Thyroid gland (tissue), 4 donors: ENCODE measurements around the gene TRABD2A. TPM values are rescaled to one million over a fixed set of nuclear protein-coding genes. Genes with fewer than 3 reads are reported as not detected.
"Not testable (repeated sequence)": the region's sequence is repeated elsewhere in the genome, so short reads cannot be mapped to it uniquely, and the experiment has no call there.

Source experiments
- DNase-seq, 2 donors: peaks; one replicate each; pipeline ENCODE4 v3.0.0-alpha.2; 2019
- H3K27ac ChIP-seq, 3 donors: fragments of 200-600 bp; sonication (generic); 1 replicate in 2 of 3; 2 replicates in 1 of 3; pipeline ENCODE4 v1.5.1; 2016 to 2019; ENCODE audit warnings: mild to moderate bottlenecking in 1 of 3, moderate library complexity in 1 of 3
- H3K27me3 ChIP-seq: fragments of 200-600 bp; sonication (generic); one replicate; pipeline ENCODE4 v1.5.1; 2019
- H3K36me3 ChIP-seq, 2 donors: fragments of 200-600 bp; sonication (generic); one replicate each; pipeline ENCODE4 v1.5.1; 2016 to 2019
- H3K4me1 ChIP-seq, 2 donors: fragments of 200-600 bp; sonication (generic); one replicate each; pipeline ENCODE4 v1.5.1; 2017 to 2019
- H3K4me3 ChIP-seq, 3 donors: fragments of 200-600 bp; sonication (generic); replicated peaks in 1 of 3; 1 replicate in 2 of 3; 2 replicates in 1 of 3; pipeline ENCODE4 v1.5.1; 2016; ENCODE audit warnings: mild to moderate bottlenecking in 1 of 3
- H3K9me3 ChIP-seq: fragments of 200-600 bp; sonication (generic); one replicate; pipeline ENCODE4 v1.5.1; 2017
- POLR2A ChIP-seq, 2 donors: fragments of 450-650 bp; IDR thresholded peaks; one replicate each; pipeline ENCODE4 v1.6.1; 2017; ENCODE audit warnings: antibody characterized with exemption in 2 of 2, mild to moderate bottlenecking in 2 of 2, moderate library complexity in 1 of 2
- WGBS, 2 donors: methylation state at CpG; one replicate each; pipeline ENCODE4 v1.1.5; 2017; 5-methylcytosine and 5-hydroxymethylcytosine counted together
- intact Hi-C: fragments of 100-400 bp; cut with DNase I; formaldehyde crosslinking; loops from one replicate; pipeline ENCODE4 v1.15.1; 2023
- total RNA-seq, 4 donors: library from RNA; depleted of rRNA; stranded (reverse); fragments of >200 nt; gene quantifications; one replicate each; pipeline ENCODE4 v1.2.3, GENCODE V29; 2016
- TF ChIP-seq, protein P1 (sequence below), 6 experiments: fragments of 200-600 bp in 3 of 6; fragments of 450-650 bp in 3 of 6; sonication (generic) in 3 of 6; IDR thresholded peaks; one replicate each; pipeline ENCODE4 v1.5.1; 2016 to 2019; ENCODE audit warnings: antibody characterized with exemption in 6 of 6, mild to moderate bottlenecking in 2 of 6, inconsistent platforms in 1 of 6, moderate library complexity in 1 of 6

TRABD2A gene
- total RNA-seq, 4 donors from 2014 or later, result 0.20 to 1.9 TPM; not detected in 2

GRCh38 chr2:84875213-84875560, 5.7 kb downstream of the TRABD2A start:
- Histone ChIP-seq H3K4me3 (no peak overlapping the region), H3K27me3 (no peaks in the 10 kb centered on the region), H3K9me3 (no peaks in the 10 kb centered on the region), H3K4me1 (peaks cover 3 to 8% of the 10 kb centered on the region in 2 donors), H3K27ac (no peak overlapping the region), H3K36me3 (no peaks in the 10 kb centered on the region)
- intact Hi-C loops, result no loop called here
- TF ChIP-seq POLR2A (IDR thresholded peaks at IDR 0.05), result no peak
- TF ChIP-seq, protein P1, sequence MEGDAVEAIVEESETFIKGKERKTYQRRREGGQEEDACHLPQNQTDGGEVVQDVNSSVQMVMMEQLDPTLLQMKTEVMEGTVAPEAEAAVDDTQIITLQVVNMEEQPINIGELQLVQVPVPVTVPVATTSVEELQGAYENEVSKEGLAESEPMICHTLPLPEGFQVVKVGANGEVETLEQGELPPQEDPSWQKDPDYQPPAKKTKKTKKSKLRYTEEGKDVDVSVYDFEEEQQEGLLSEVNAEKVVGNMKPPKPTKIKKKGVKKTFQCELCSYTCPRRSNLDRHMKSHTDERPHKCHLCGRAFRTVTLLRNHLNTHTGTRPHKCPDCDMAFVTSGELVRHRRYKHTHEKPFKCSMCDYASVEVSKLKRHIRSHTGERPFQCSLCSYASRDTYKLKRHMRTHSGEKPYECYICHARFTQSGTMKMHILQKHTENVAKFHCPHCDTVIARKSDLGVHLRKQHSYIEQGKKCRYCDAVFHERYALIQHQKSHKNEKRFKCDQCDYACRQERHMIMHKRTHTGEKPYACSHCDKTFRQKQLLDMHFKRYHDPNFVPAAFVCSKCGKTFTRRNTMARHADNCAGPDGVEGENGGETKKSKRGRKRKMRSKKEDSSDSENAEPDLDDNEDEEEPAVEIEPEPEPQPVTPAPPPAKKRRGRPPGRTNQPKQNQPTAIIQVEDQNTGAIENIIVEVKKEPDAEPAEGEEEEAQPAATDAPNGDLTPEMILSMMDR (IDR thresholded peaks at IDR 0.05), result no peak
- DNase-seq, result no peak
- 80 to 90% methylated on average over 4 of the region's 4 CpGs for WGBS, 2 donors

DNA sequence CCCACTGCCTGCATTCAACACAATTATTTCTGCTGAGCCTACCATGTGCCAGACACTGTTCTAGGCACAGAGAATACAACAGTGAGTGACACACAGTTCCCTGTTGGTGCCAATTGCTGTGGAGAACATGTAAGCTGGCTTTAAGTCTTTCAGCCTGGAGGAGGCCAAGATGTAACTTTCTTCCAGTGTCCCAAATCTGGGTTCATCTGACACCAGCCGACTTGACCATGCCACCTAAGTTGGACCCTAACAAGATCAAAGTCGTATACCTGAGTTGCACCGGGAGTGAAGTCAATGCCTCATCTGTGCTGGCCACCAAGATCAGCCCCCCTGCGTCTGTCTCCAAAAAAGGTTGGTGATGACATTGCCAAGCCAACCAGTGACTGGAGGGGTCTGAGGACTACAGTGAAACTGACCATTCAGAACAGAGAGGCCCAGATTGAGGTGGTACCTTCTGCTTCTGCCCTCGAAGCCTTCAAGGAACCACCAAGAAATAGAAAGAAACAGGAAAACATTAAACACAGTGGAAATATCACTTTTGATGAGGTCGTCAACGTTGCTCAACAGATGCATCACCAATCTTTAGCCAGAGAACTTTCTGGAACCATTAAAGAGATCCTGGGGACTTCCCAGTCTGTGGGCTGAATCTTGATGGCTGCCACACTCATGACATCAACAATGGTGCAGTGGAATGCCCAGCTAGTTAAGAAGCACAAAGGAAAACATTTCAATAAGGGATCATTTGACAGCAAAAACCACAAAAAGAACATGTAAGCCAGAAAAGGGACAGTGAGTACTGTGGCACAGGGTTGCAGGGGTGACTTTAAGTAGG, 6.3 kb downstream of the TRABD2A start:
- peaks cover 0 to 2% of the 10 kb centered on the region in 2 donors for H3K4me1 ChIP-seq
- H3K27ac ChIP-seq, result no peak overlapping the region
- intact Hi-C loops, result no loop called here
- H3K36me3 ChIP-seq, result no peaks in the 10 kb centered on the region
- no peaks in the 10 kb centered on the region for H3K27me3 ChIP-seq
- no peak overlapping the region for H3K4me3 ChIP-seq
- no peak for DNase-seq
- WGBS, 2 donors, result 89 to 91% methylated on average over 7 of the region's 7 CpGs
- no peaks in the 10 kb centered on the region for H3K9me3 ChIP-seq
- TF ChIP-seq, protein P1 (IDR thresholded peaks at IDR 0.05), result no peak
- no peak for TF ChIP-seq POLR2A (IDR thresholded peaks at IDR 0.05)

GRCh38 chr2:84873350-84873749, 7.5 kb downstream of the TRABD2A start:
- Histone ChIP-seq H3K36me3 (no peaks in the 10 kb centered on the region), H3K4me1 (no peaks in the 10 kb centered on the region), H3K27me3 (no peaks in the 10 kb centered on the region), H3K9me3 (no peaks in the 10 kb centered on the region), H3K4me3 (no peak overlapping the region), H3K27ac (no peak overlapping the region)
- 92 to 95% methylated on average over 5 of the region's 5 CpGs for WGBS, 2 donors
- DNase-seq, result no peak
- TF ChIP-seq POLR2A (IDR thresholded peaks at IDR 0.05), result no peak
- TF ChIP-seq, protein P1 (IDR thresholded peaks at IDR 0.05), result no peak
- intact Hi-C loops, result no loop called here

DNA sequence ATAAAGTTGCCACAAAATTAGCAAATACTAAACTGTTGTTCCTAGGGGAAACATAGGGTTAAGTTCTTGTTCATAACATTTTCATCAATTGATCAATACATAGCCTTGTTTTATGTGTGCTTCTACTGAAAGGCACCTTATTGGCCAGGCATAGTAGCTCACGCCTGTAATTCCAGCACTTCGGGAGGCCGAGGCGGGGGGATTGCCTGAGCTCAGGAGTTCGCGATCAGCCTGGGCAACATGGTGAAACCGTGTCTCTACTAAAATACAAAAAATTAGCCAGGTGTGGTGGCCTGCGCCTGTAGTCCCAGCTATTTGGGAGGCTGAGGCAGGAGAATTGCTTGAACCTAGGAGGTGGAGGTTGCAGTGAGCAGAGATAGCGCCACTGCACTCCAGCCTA, 8.2 kb downstream of the TRABD2A start:
- H3K27me3 ChIP-seq, H3K36me3 ChIP-seq, H3K9me3 ChIP-seq, intact Hi-C loops, H3K4me3 ChIP-seq, DNase-seq, H3K27ac ChIP-seq, H3K4me1 ChIP-seq: not testable (repeated sequence)
- WGBS, 2 donors, result 93 to 95% methylated on average over 9 of the region's 9 CpGs

GRCh38 chr2:84870306-84870705, 10.6 kb downstream of the TRABD2A start:
- intact Hi-C loops, result no loop called here
- WGBS, 2 donors, result 83 to 92% methylated on average over 3 to 11 of the region's 11 CpGs
- Histone ChIP-seq H3K4me3 (no peak overlapping the region), H3K27me3 (no peaks in the 10 kb centered on the region), H3K36me3 (no peaks in the 10 kb centered on the region), H3K4me1 (no peaks in the 10 kb centered on the region), H3K9me3 (no peaks in the 10 kb centered on the region), H3K27ac (no peak overlapping the region)
- TF ChIP-seq, protein P1 (IDR thresholded peaks at IDR 0.05), result no peak
- TF ChIP-seq POLR2A (IDR thresholded peaks at IDR 0.05), result no peak
- DNase-seq, result no peak

DNA sequence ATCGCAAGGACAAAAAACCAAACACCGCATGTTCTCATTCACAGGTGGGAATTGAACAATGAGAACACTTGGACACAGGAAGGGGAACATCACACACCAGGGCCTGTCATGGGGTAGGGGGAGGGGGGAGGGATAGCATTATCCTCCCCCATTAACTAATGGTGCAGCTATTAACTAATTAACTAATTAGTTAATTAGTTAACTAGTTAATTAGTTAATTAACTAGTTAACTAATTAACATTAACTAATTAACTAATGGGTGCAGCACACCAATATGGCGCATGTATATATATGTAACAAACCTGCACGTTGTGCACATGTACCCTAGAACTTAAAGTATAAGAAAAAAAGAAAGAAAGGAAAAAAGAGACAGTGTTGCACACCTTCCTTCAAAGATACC, 12.6 kb downstream of the TRABD2A start:
- DNase-seq, H3K4me3 ChIP-seq, H3K27me3 ChIP-seq, H3K36me3 ChIP-seq, H3K4me1 ChIP-seq, H3K27ac ChIP-seq, intact Hi-C loops, H3K9me3 ChIP-seq: not testable (repeated sequence)
- 94 to 98% methylated on average over 4 of the region's 4 CpGs for WGBS, 2 donors
